Caco-2 (cell line): ENCODE results near the gene GDF3. TPM values are rescaled to one million over a fixed set of nuclear protein-coding genes. Genes with fewer than 3 reads are reported as not detected.

ENCODE experiments used
- BruUV-seq: library from RNA; stranded (reverse); fragments of 400-500 nt; replicated peaks from 2 replicates; lab custom pipeline; 2021; lab: Mats Ljungman, UMichigan
- CTCF ChIA-PET: fragments of 300-600 bp; sonication (Branson Sonifier 250); formaldehyde crosslinking; loops from one replicate; lab custom pipeline; 2022; ENCODE audit warnings: antibody characterized with exemption; lab: Charles Lee
- POLR2A ChIA-PET: fragments of 300-600 bp; sonication (Branson Sonifier 250); formaldehyde crosslinking; loops from one replicate; lab custom pipeline; 2022; ENCODE audit warnings: antibody characterized with exemption; lab: Charles Lee
- DNase-seq, 2 experiments: peaks; one replicate each; pipeline versions ENCODE4 v3.0.0 to v3.0.0-alpha.2; 2020 to 2022
- H3K27me3 ChIP-seq: replicated peaks from 2 replicates; pipeline ENCODE4 v1.6.0; 2011; ENCODE audit warnings: low read length; ENCODE audit not compliant: control insufficient read depth, insufficient read depth
- H3K36me3 ChIP-seq: 2 replicates; pipeline ENCODE4 v1.5.1; 2011; ENCODE audit warnings: low read length; ENCODE audit not compliant: control insufficient read depth, insufficient read depth
- H3K4me1 ChIP-seq: fragments of 250-450 bp; sonication (Bioruptor Pico); 2 replicates; pipeline ENCODE4 v1.5.1; 2020; ENCODE audit warnings: mild to moderate bottlenecking
- H3K4me3 ChIP-seq: 2 replicates; pipeline ENCODE4 v1.5.1; 2011; ENCODE audit warnings: low read depth, mild to moderate bottlenecking, control low read depth, low read length
- H3K9me3 ChIP-seq: fragments of 250-450 bp; sonication (Bioruptor Pico); 2 replicates; pipeline ENCODE4 v1.5.1; 2020; ENCODE audit warnings: mild to moderate bottlenecking, moderate library complexity
- H3K27ac Mint-ChIP-seq: one replicate; pipeline ENCODE4 v1.8.0; 2022; ENCODE audit warnings: mixed read lengths; ENCODE audit not compliant: unreplicated experiment
- H3K27me3 Mint-ChIP-seq: one replicate; pipeline ENCODE4 v1.8.0; 2022; ENCODE audit warnings: mixed read lengths; ENCODE audit not compliant: insufficient read depth, unreplicated experiment
- H3K36me3 Mint-ChIP-seq: one replicate; pipeline ENCODE4 v1.8.0; 2022; ENCODE audit warnings: mild to moderate bottlenecking, mixed read lengths; ENCODE audit not compliant: insufficient read depth, unreplicated experiment
- H3K4me1 Mint-ChIP-seq: one replicate; pipeline ENCODE4 v1.8.0; 2022; ENCODE audit warnings: low read depth, mixed read lengths; ENCODE audit not compliant: unreplicated experiment
- H3K4me3 Mint-ChIP-seq: one replicate; pipeline ENCODE4 v1.8.0; 2022; ENCODE audit warnings: mild to moderate bottlenecking, moderate library complexity, mixed read lengths; ENCODE audit not compliant: unreplicated experiment
- H3K9me3 Mint-ChIP-seq: one replicate; pipeline ENCODE4 v1.8.0; 2022; ENCODE audit warnings: mixed read lengths; ENCODE audit not compliant: unreplicated experiment
- intact Hi-C: fragments of 100-400 bp; cut with micrococcal nuclease; formaldehyde crosslinking; loops from one replicate; pipeline ENCODE4 v1.10.0; 2022; ENCODE audit not compliant: unreplicated experiment
- total RNA-seq: library from RNA; stranded (reverse); gene quantifications from 2 replicates; pipeline ENCODE4 v1.2.3, GENCODE V29; 2022
- TF ChIP-seq, protein P1 (sequence below), 2 experiments: fragments of 200-600 bp in 1 of 2; IDR thresholded peaks; 1 replicate in 1 of 2; 2 replicates in 1 of 2; pipeline versions ENCODE4 v1.5.1 to v1.8.0; 2011 to 2022; ENCODE audit warnings: antibody characterized with exemption in 1 of 2, control low read depth in 1 of 2, inconsistent platforms in 1 of 2, low read depth in 1 of 2, low read length in 1 of 2, mild to moderate bottlenecking in 1 of 2, moderate library complexity in 1 of 2; ENCODE audit not compliant: insufficient read depth in 1 of 2, severe bottlenecking in 1 of 2, unreplicated experiment in 1 of 2

The GDF3 gene
- total RNA-seq, 1 experiment from 2014 or later: 0.41 TPM

DNA sequence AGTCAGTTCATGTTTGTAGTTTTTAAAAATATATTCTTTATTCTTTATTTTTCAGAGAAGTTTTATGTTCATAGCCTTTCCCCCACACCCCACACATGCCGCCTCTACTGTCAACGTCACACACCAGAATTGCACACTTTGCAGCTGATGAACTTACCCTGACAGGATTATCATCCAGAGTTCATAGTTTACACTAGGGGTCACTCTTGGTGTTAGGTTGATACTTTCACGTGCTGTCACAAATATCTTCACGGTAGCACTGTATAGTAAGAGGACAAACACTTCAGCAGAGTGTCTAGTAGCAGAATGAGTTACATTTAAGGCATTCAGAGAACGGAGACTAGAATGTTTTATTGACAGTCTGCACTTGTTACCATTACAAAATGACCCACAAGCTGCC lies 20.8 kb upstream of the GDF3 start:
- TF ChIP-seq, protein P1, sequence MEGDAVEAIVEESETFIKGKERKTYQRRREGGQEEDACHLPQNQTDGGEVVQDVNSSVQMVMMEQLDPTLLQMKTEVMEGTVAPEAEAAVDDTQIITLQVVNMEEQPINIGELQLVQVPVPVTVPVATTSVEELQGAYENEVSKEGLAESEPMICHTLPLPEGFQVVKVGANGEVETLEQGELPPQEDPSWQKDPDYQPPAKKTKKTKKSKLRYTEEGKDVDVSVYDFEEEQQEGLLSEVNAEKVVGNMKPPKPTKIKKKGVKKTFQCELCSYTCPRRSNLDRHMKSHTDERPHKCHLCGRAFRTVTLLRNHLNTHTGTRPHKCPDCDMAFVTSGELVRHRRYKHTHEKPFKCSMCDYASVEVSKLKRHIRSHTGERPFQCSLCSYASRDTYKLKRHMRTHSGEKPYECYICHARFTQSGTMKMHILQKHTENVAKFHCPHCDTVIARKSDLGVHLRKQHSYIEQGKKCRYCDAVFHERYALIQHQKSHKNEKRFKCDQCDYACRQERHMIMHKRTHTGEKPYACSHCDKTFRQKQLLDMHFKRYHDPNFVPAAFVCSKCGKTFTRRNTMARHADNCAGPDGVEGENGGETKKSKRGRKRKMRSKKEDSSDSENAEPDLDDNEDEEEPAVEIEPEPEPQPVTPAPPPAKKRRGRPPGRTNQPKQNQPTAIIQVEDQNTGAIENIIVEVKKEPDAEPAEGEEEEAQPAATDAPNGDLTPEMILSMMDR (IDR thresholded peaks at IDR 0.05; ENCODE audit: insufficient read depth in 1 of 2, low read depth in 1 of 2, low read length in 1 of 2, severe bottlenecking in 1 of 2, unreplicated experiment in 1 of 2): peak; percentile 45 to 72
- Histone ChIP-seq H3K4me3 (no peak overlapping the region), H3K9me3 (no peaks in the 10 kb centered on the region), H3K4me1 (peaks cover 10% of the 10 kb centered on the region), H3K27me3 (no peaks in the 10 kb centered on the region), H3K36me3 (no peaks in the 10 kb centered on the region)
- peaks cover 17% of the 10 kb centered on the region for H3K36me3 Mint-ChIP-seq
- H3K9me3 Mint-ChIP-seq: peaks cover 10% of the 10 kb centered on the region
- BruUV-seq: no TSS peak
- ChIA-PET CTCF (interaction anchor here (0.6 to 1.7 kb wide), 7 partner anchors 11 to 318 kb away, joined by 3 to 13 read pairs (median 5); no protein-coding TSS in a partner anchor), POLR2A (interaction anchor here (0.6 to 1.2 kb wide), 2 partner anchors 46 to 164 kb away, joined by 3 to 5 read pairs; no protein-coding TSS in a partner anchor)
- no peak overlapping the region for H3K4me3 Mint-ChIP-seq
- peak overlapping the region; percentile 54 for H3K27ac Mint-ChIP-seq
- peak in 1 of 2 experiments; percentile 62 for DNase-seq
- intact Hi-C loops: loop anchor here (1.0 kb wide), 2 partner anchors 39 to 91 kb away; no protein-coding TSS in a partner anchor
- peaks cover 27% of the 10 kb centered on the region for H3K4me1 Mint-ChIP-seq
- H3K27me3 Mint-ChIP-seq: no peaks in the 10 kb centered on the region

DNA sequence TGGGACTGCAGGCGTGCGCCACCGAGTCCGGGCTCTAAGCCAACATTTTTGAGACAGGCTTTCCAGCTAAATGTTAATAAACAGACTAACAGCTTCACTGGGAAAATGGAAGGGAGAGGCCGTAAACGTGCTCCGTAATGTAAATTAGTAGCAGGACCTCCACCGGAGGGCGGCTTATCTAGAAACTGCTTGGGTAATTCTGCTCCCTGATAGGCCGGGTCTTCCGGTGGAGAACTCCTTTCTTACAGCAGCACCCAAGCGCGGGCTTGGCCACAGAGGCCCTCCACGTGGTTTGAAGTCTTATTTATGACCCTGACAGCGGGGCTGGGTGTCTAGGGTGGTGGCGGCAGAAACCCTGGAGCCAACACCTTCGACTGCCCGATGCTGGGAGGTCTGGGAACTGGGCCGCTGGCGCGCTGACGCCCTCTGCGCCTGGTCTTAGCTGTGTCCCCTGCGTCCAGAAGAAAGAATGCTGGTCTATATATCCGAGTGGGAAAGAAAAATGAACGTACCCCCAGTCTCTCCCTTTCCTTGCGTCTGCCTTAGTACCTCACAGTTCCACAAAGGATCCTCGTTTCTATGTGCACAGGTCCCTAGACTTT lies 17.4 kb upstream of the GDF3 start:
- BruUV-seq: no TSS peak
- no peak for DNase-seq
- peaks cover 10% of the 10 kb centered on the region for H3K9me3 Mint-ChIP-seq
- peaks cover 40% of the 10 kb centered on the region for H3K4me1 ChIP-seq
- peaks cover 22% of the 10 kb centered on the region for H3K36me3 Mint-ChIP-seq
- H3K27me3 Mint-ChIP-seq: no peaks in the 10 kb centered on the region
- TF ChIP-seq, protein P1 (IDR thresholded peaks at IDR 0.05; ENCODE audit: insufficient read depth in 1 of 2, low read depth in 1 of 2, low read length in 1 of 2, severe bottlenecking in 1 of 2, unreplicated experiment in 1 of 2): no peak
- H3K27me3 ChIP-seq: no peaks in the 10 kb centered on the region
- H3K4me3 ChIP-seq: no peak overlapping the region
- intact Hi-C loops: no loop called here
- peak overlapping the region; percentile 36 for H3K27ac Mint-ChIP-seq
- CTCF ChIA-PET: no interaction called here
- H3K4me3 Mint-ChIP-seq: peak overlapping the region; percentile 50
- no peaks in the 10 kb centered on the region for H3K36me3 ChIP-seq
- POLR2A ChIA-PET: no interaction called here
- H3K4me1 Mint-ChIP-seq: peaks cover 47% of the 10 kb centered on the region
- H3K9me3 ChIP-seq: no peaks in the 10 kb centered on the region

DNA sequence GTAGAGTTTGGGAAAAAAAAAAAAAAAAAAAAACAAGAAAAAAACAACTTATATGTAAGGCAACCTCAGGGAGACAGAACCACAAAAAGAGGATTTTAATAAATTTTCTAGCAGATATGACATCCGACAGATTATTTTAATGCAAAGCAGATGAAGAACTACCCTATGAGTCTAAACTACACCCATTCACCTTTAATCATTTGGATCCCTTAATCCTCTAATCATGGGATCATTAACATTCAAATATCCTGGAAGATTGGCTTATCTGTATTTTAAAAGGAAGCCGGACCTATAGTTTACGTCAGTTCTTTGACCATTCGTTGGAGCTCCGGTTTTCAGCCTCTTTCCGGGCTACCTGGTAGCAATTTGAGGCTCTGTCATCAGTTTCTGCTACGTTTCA lies 15.6 kb upstream of the GDF3 start, which contains the start of gene DPPA3:
Gene DPPA3 (plus strand): TSS at position 301 of the 400 bp plus-strand sequence. CDS start 138 bp downstream, outside the sequence.
- Mint-ChIP-seq H3K4me3 (peak within 1 kb of the TSS; percentile 81), H3K9me3 (peaks cover 10% of the 10 kb centered on the region), H3K4me1 (peaks cover 47% of the 10 kb centered on the region), H3K27me3 (no peaks in the 10 kb centered on the region), H3K27ac (peak within 1 kb of the TSS; percentile 96), H3K36me3 (peaks cover 24% of the 10 kb centered on the region)
- TF ChIP-seq, protein P1 (IDR thresholded peaks at IDR 0.05; ENCODE audit: insufficient read depth in 1 of 2, low read depth in 1 of 2, low read length in 1 of 2, severe bottlenecking in 1 of 2, unreplicated experiment in 1 of 2): no peak
- POLR2A ChIA-PET: interaction anchor here (0.5 kb wide), 1 partner anchor 45 kb away, joined by 4 read pairs; no protein-coding TSS in a partner anchor
- no peak for DNase-seq
- H3K4me3 ChIP-seq: no peak within 1 kb of the TSS
- no peaks in the 10 kb centered on the region for H3K9me3 ChIP-seq
- peaks cover 46% of the 10 kb centered on the region for H3K4me1 ChIP-seq
- TSS peak; percentile 74 for BruUV-seq
- CTCF ChIA-PET: interaction anchor here (0.6 to 1.1 kb wide), 2 partner anchors 95 to 133 kb away, joined by 3 read pairs; no protein-coding TSS in a partner anchor
- H3K36me3 ChIP-seq: peaks cover 1% of the 10 kb centered on the region; the same call in 1 of the 2 replicates
- intact Hi-C loops: no loop called here
- no peaks in the 10 kb centered on the region for H3K27me3 ChIP-seq
